Dermis blood vessel endothelial cell (primary cell): Measurements from ENCODE around the gene PDCL3. TPM values are rescaled to one million over a fixed set of nuclear protein-coding genes. Genes with fewer than 3 reads are reported as not detected.

Source experiments
- DNase-seq: peaks from one replicate; pipeline ENCODE4 v3.0.0; 2010
- total RNA-seq: library from RNA; depleted of rRNA; stranded (reverse); fragments of >200 nt; gene quantifications from 2 replicates; pipeline ENCODE4 v1.2.3, GENCODE V29; 2014

Gene PDCL3
- 16.2 and 20.3 TPM in 2 replicates for total RNA-seq

- DNase-seq = peak; percentile 99
Measured at GRCh38 chr2:100562613-100563406, at the start of gene PDCL3. Gene PDCL3 (plus strand): TSS chr2:100562993. CDS start chr2:100563068, 75 bp downstream.

GRCh38 chr2:100513650-100514049 is 49.1 kb upstream of the PDCL3 start:
- DNase-seq = no peak

- no peak for DNase-seq
Measured at GRCh38 chr2:100517556-100517955, 45.2 kb upstream of the PDCL3 start.

- DNase-seq = no peak
Measured at GRCh38 chr2:100518801-100519200, 44.0 kb upstream of the PDCL3 start.

GRCh38 chr2:100520224-100520623 is 42.6 kb upstream of the PDCL3 start:
- no peak for DNase-seq

- no peak for DNase-seq
Measured at GRCh38 chr2:100522430-100522829, 40.4 kb upstream of the PDCL3 start.

GRCh38 chr2:100524331-100524730 is 38.5 kb upstream of the PDCL3 start:
- DNase-seq = no peak

GRCh38 chr2:100526868-100527267 is 35.9 kb upstream of the PDCL3 start:
- DNase-seq = no peak

- no peak for DNase-seq
Measured at GRCh38 chr2:100527440-100528015, 35.3 kb upstream of the PDCL3 start.

- DNase-seq = no peak
Measured at GRCh38 chr2:100529176-100529575, 33.6 kb upstream of the PDCL3 start.

- no peak for DNase-seq
Measured at GRCh38 chr2:100529900-100530299, 32.9 kb upstream of the PDCL3 start.

- no peak for DNase-seq
Measured at GRCh38 chr2:100535855-100536254, 26.9 kb upstream of the PDCL3 start.

- no peak for DNase-seq
Measured at GRCh38 chr2:100537918-100538317, 24.9 kb upstream of the PDCL3 start.

GRCh38 chr2:100539221-100539620 is 23.6 kb upstream of the PDCL3 start:
- DNase-seq = no peak

- no peak for DNase-seq
Measured at GRCh38 chr2:100541404-100541803, 21.4 kb upstream of the PDCL3 start.

- DNase-seq = no peak
Measured at GRCh38 chr2:100542418-100542817, 20.4 kb upstream of the PDCL3 start.

- no peak for DNase-seq
Measured at GRCh38 chr2:100544911-100545596, 17.7 kb upstream of the PDCL3 start.

GRCh38 chr2:100546469-100546868 is 16.3 kb upstream of the PDCL3 start:
- no peak for DNase-seq

GRCh38 chr2:100548771-100549170 is 14.0 kb upstream of the PDCL3 start:
- no peak for DNase-seq

- no peak for DNase-seq
Measured at GRCh38 chr2:100551303-100551702, 11.5 kb upstream of the PDCL3 start.

- no peak for DNase-seq
Measured at GRCh38 chr2:100554798-100555407, 7.9 kb upstream of the PDCL3 start.

- DNase-seq = no peak
Measured at GRCh38 chr2:100556746-100557145, 6.0 kb upstream of the PDCL3 start.

GRCh38 chr2:100560216-100560830 is 2.5 kb upstream of the PDCL3 start:
- DNase-seq = no peak
